Stimulated activated CD4-positive, alpha-beta T cell treated with anti-CD3 and anti-CD28 coated beads, Interleukin-2, amount 100 ng/mL, for 48 hours (primary cell): Measurements from ENCODE around the gene MYO5C.
"Not testable (repeated sequence)": the region's sequence is repeated elsewhere in the genome, so short reads cannot be mapped to it uniquely, and the experiment has no call there.

Source experiments
- DNase-seq, 2 donors: peaks; one replicate each; pipeline ENCODE4 v3.0.0-alpha.2; 2020

MYO5C gene

GRCh38 chr15:52308446-52309153 is 13.0 kb upstream of the MYO5C start:
- no peak for DNase-seq

GRCh38 chr15:52307847-52308246 is 12.2 kb upstream of the MYO5C start:
- no peak for DNase-seq

GRCh38 chr15:52306270-52306669 is 10.7 kb upstream of the MYO5C start:
- no peak for DNase-seq

- DNase-seq, result no peak
These were observed 7.6 kb upstream of the MYO5C start for GRCh38 chr15:52303093-52303772.

GRCh38 chr15:52301265-52301847 is 5.8 kb upstream of the MYO5C start:
- no peak for DNase-seq

GRCh38 chr15:52294881-52295420 is 653 bp downstream of the MYO5C start:
- no peak for DNase-seq

- no peak for DNase-seq
These were observed 2.7 kb downstream of the MYO5C start for GRCh38 chr15:52292780-52293392.

- no peak for DNase-seq
These were observed 4.4 kb downstream of the MYO5C start for GRCh38 chr15:52291204-52291603.

- DNase-seq, result no peak
These were observed 4.8 kb downstream of the MYO5C start for GRCh38 chr15:52290800-52291199.

GRCh38 chr15:52290329-52290728 is 5.3 kb downstream of the MYO5C start:
- no peak for DNase-seq

- DNase-seq, result no peak
These were observed 5.9 kb downstream of the MYO5C start for GRCh38 chr15:52289629-52290081.

GRCh38 chr15:52288986-52289385 is 6.6 kb downstream of the MYO5C start:
- DNase-seq, result no peak

GRCh38 chr15:52288051-52288942 is 7.3 kb downstream of the MYO5C start:
- no peak for DNase-seq

- DNase-seq, result no peak
These were observed 8.5 kb downstream of the MYO5C start for GRCh38 chr15:52287114-52287513.

- DNase-seq, result not testable (repeated sequence)
These were observed 9.7 kb downstream of the MYO5C start for GRCh38 chr15:52285941-52286340.

GRCh38 chr15:52284164-52284563 is 11.4 kb downstream of the MYO5C start:
- DNase-seq, result no peak

- no peak for DNase-seq
These were observed 12.3 kb downstream of the MYO5C start for GRCh38 chr15:52283281-52283680.

GRCh38 chr15:52282418-52282817 is 13.2 kb downstream of the MYO5C start:
- DNase-seq, result no peak

- DNase-seq, result no peak
These were observed 14.2 kb downstream of the MYO5C start for GRCh38 chr15:52281085-52282035.

- DNase-seq, result no peak
These were observed 15.1 kb downstream of the MYO5C start for GRCh38 chr15:52280326-52281084.
